Neuronal stem cell (in vitro differentiated cells): ENCODE measurements around the gene GCHFR.
A peak's percentile ranks its signal among the peaks of the same experiment; 100 is the strongest.

ENCODE experiments used
- DNase-seq: peaks from one replicate; pipeline ENCODE4 v3.0.0-alpha.2; 2013; ENCODE audit warnings: low spot score
- H2AFZ ChIP-seq: one replicate; pipeline ENCODE4 v1.6.1; 2013; ENCODE audit warnings: mild to moderate bottlenecking, low read length, inconsistent platforms
- H2AK5ac ChIP-seq: 2 replicates; pipeline ENCODE4 v1.6.1; 2013; ENCODE audit warnings: low read depth, mild to moderate bottlenecking, inconsistent platforms, low read length, moderate library complexity, mixed read lengths
- H2BK120ac ChIP-seq: 2 replicates; pipeline ENCODE4 v1.6.1; 2013; ENCODE audit warnings: low read depth, mild to moderate bottlenecking, inconsistent platforms, low read length, moderate library complexity, mixed read lengths
- H2BK12ac ChIP-seq: one replicate; pipeline ENCODE4 v1.6.1; 2013; ENCODE audit warnings: low read length, inconsistent platforms
- H2BK15ac ChIP-seq: 2 replicates; pipeline ENCODE4 v1.6.1; 2013; ENCODE audit warnings: mild to moderate bottlenecking, low read length, inconsistent platforms, mixed read lengths
- H2BK5ac ChIP-seq: one replicate; pipeline ENCODE4 v1.6.1; 2013; ENCODE audit warnings: inconsistent platforms, mild to moderate bottlenecking, low read length, moderate library complexity
- H3K14ac ChIP-seq: one replicate; pipeline ENCODE4 v1.6.1; 2013; ENCODE audit warnings: low read length, inconsistent platforms
- H3K18ac ChIP-seq: 2 replicates; pipeline ENCODE4 v1.6.1; 2013; ENCODE audit warnings: low read length, inconsistent platforms
- H3K23ac ChIP-seq: 2 replicates; pipeline ENCODE4 v1.6.1; 2013; ENCODE audit warnings: low read depth, mild to moderate bottlenecking, mixed read lengths, low read length, inconsistent platforms; ENCODE audit not compliant: poor library complexity
- H3K27ac ChIP-seq: replicated peaks from 3 replicates; pipeline ENCODE4 v1.5.1; 2013; ENCODE audit warnings: low read length, inconsistent platforms
- H3K27me3 ChIP-seq, 3 experiments: 2 replicates each; pipeline ENCODE4 v1.6.1; 2013; ENCODE audit warnings: low read length in 3 of 3, mild to moderate bottlenecking in 2 of 3, inconsistent platforms in 1 of 3, low read depth in 1 of 3, mixed read lengths in 1 of 3, moderate library complexity in 1 of 3; ENCODE audit not compliant: control insufficient read depth in 3 of 3, insufficient read depth in 3 of 3
- H3K36me3 ChIP-seq, 2 donors: replicated peaks in 1 of 2; 2 replicates each; pipeline ENCODE4 v1.6.1; 2013; ENCODE audit warnings: low read length in 2 of 2; ENCODE audit not compliant: control insufficient read depth in 2 of 2, insufficient read depth in 2 of 2
- H3K4ac ChIP-seq: 2 replicates; pipeline ENCODE4 v1.6.1; 2013; ENCODE audit warnings: inconsistent platforms, mild to moderate bottlenecking, low read length, moderate library complexity
- H3K4me1 ChIP-seq, 2 donors: 1 replicate in 1 of 2; 2 replicates in 1 of 2; pipeline ENCODE4 v1.6.1; 2013; ENCODE audit warnings: low read length in 2 of 2, low read depth in 1 of 2; ENCODE audit not compliant: control insufficient read depth in 2 of 2, insufficient read depth in 1 of 2
- H3K4me2 ChIP-seq: one replicate; pipeline ENCODE4 v1.6.1; 2013; ENCODE audit warnings: mild to moderate bottlenecking, low read length, inconsistent platforms; ENCODE audit not compliant: insufficient read depth, poor library complexity, severe bottlenecking
- H3K4me3 ChIP-seq, 2 donors: 2 replicates each; pipeline ENCODE4 v1.5.1; 2013; ENCODE audit warnings: low read length in 2 of 2, mild to moderate bottlenecking in 2 of 2, inconsistent platforms in 1 of 2, moderate library complexity in 1 of 2
- H3K79me1 ChIP-seq: one replicate; pipeline ENCODE4 v1.6.1; 2013; ENCODE audit warnings: low read depth, mild to moderate bottlenecking, inconsistent platforms, low read length, moderate library complexity
- H3K9ac ChIP-seq: one replicate; pipeline ENCODE4 v1.6.1; 2013; ENCODE audit warnings: mild to moderate bottlenecking, low read depth, low read length, inconsistent platforms; ENCODE audit not compliant: poor library complexity
- H3K9me3 ChIP-seq, 2 donors: replicated peaks in 1 of 2; 2 replicates each; pipeline versions ENCODE3 to v1.6.1; 2013; ENCODE audit warnings: low read length in 2 of 2, mild to moderate bottlenecking in 2 of 2, inconsistent platforms in 1 of 2, low read depth in 1 of 2, mixed read lengths in 1 of 2, moderate library complexity in 1 of 2; ENCODE audit not compliant: control insufficient read depth in 2 of 2, insufficient read depth in 1 of 2
- H4K8ac ChIP-seq: one replicate; pipeline ENCODE4 v1.6.1; 2013; ENCODE audit warnings: low read depth, mild to moderate bottlenecking, inconsistent platforms, low read length, moderate library complexity
- H4K91ac ChIP-seq: one replicate; pipeline ENCODE4 v1.6.1; 2013; ENCODE audit warnings: low read length, low read depth, mild to moderate bottlenecking, inconsistent platforms; ENCODE audit not compliant: poor library complexity
- WGBS, 2 donors: extraction: QIAGEN DNeasy Blood & Tissue Kit; methylation state at CpG; one replicate each; pipeline ENCODE4 v1.1.7; 2013; ENCODE audit warnings: missing lambda C conversion rate in 2 of 2, mixed read lengths in 1 of 2; ENCODE audit not compliant: insufficient read length in 2 of 2, insufficient replicate concordance in 1 of 2; ENCODE audit errors: extremely low coverage in 2 of 2; 5-methylcytosine and 5-hydroxymethylcytosine counted together

GCHFR gene

DNA sequence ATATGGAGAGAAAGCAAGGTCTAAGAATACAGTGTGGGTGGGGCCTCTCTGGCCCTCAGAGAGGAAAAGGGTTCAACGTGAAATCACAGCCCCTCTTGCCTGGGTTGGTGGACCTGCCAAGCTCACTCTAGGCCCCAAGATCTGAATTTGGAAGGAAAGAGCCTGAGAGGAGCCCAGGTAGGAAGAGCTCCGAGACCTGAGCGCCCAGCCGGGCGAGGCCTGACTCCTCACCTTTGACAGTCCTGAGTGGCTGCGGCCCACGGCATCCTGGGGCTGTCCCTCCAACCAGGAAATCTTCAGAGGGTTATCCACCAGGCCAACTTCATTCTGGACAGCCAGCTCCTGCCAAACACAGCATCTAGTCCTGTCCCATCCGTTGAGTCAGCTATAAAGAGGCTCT is 9.6 kb downstream of the GCHFR start:
- H3K23ac ChIP-seq = no peak overlapping the region
- no peak overlapping the region for H2BK12ac ChIP-seq
- H3K27me3 ChIP-seq = no peaks in the 10 kb centered on the region
- no peak overlapping the region for H4K91ac ChIP-seq
- no CpG with 5 or more reads among the region's 8 CpGs for WGBS, 2 donors
- no peak overlapping the region for H3K14ac ChIP-seq
- H3K9ac ChIP-seq = no peak overlapping the region
- H3K4me2 ChIP-seq = no peak overlapping the region
- H3K9me3 ChIP-seq = peaks cover 0 to 2% of the 10 kb centered on the region in 2 donors
- peaks cover 2% of the 10 kb centered on the region for H3K79me1 ChIP-seq
- H3K18ac ChIP-seq = no peak overlapping the region
- H2BK120ac ChIP-seq = no peak overlapping the region
- H2BK15ac ChIP-seq = no peak overlapping the region
- no peak overlapping the region for H2AK5ac ChIP-seq
- H2AFZ ChIP-seq = no peak overlapping the region
- peaks cover 25 to 60% of the 10 kb centered on the region in 2 donors for H3K36me3 ChIP-seq
- H3K4ac ChIP-seq = no peak overlapping the region
- no peak overlapping the region for H2BK5ac ChIP-seq
- no peaks in the 10 kb centered on the region for H3K4me1 ChIP-seq
- DNase-seq = no peak
- no peak overlapping the region for H3K4me3 ChIP-seq
- no peak overlapping the region for H3K27ac ChIP-seq
- H4K8ac ChIP-seq = no peak overlapping the region

DNA sequence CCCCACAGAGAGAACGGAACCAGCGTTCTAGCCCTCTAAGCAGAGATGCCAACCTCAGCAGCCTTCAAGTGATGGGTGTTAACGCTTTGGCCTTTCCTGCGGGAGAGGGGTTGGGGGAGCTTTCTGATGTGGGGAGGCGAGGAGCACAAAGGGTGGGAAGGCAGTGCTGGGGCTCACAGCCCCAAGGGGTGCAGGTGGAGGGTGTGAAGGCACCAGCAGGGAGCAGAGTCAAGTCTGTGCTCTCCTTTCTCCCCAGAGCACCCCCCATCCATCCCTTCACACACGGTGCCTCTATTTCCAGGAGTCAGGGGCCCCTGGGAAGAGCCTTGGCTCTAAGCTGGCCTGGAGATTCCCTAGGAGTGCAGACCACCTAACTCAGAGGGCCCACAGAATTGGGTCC is 10.0 kb downstream of the GCHFR start:
- Histone ChIP-seq H2BK12ac (no peak overlapping the region), H3K23ac (no peak overlapping the region), H2BK15ac (no peak overlapping the region), H4K8ac (no peak overlapping the region), H3K4me2 (no peak overlapping the region), H3K9ac (no peak overlapping the region), H3K27me3 (no peaks in the 10 kb centered on the region), H3K14ac (no peak overlapping the region), H3K79me1 (peaks cover 2% of the 10 kb centered on the region), H2AFZ (no peak overlapping the region), H2BK120ac (no peak overlapping the region), H3K4me3 (no peak overlapping the region), H3K4me1 (no peaks in the 10 kb centered on the region), H3K27ac (no peak overlapping the region), H3K18ac (no peak overlapping the region), H3K4ac (no peak overlapping the region), H3K36me3 (peaks cover 25 to 64% of the 10 kb centered on the region in 2 donors), H2BK5ac (peak overlapping the region; percentile 53), H4K91ac (no peak overlapping the region), H3K9me3 (peaks cover 0 to 2% of the 10 kb centered on the region in 2 donors), H2AK5ac (no peak overlapping the region)
- no CpG with 5 or more reads among the region's 6 CpGs for WGBS, 2 donors
- DNase-seq = no peak

DNA sequence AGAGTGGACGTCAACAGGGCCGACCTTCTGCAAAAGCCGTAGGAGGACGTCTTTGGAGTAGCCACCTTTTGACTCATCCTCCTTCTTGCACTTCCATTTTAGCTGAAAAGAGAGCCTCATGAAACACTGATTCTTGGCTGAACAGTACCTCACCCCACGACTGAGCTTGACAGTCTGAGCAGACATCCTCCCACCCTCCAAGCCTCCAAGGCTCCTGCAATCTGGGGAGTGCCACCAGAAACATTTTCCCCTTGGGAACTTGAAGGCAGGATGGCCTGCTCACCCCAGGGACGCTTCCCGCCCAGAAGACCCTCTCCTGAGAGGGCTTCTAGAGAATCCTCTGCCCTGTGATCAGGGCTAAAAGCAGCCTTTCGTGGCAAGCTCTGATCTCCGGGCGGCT is 11.1 kb downstream of the GCHFR start:
- no peak overlapping the region for H3K4me2 ChIP-seq
- no peak overlapping the region for H2BK5ac ChIP-seq
- no peak overlapping the region for H4K8ac ChIP-seq
- no peak overlapping the region for H3K14ac ChIP-seq
- H3K9ac ChIP-seq = peak overlapping the region; percentile 21
- no CpG with 5 or more reads among the region's 10 CpGs for WGBS, 2 donors
- no peak overlapping the region for H2BK12ac ChIP-seq
- H3K4me3 ChIP-seq = no peak overlapping the region
- H2AFZ ChIP-seq = no peak overlapping the region
- H3K27ac ChIP-seq = no peak overlapping the region
- H2BK120ac ChIP-seq = peak overlapping the region; percentile 5
- no peak overlapping the region for H4K91ac ChIP-seq
- H3K9me3 ChIP-seq = peaks cover 0 to 2% of the 10 kb centered on the region in 2 donors
- H3K23ac ChIP-seq = no peak overlapping the region
- no peak overlapping the region for H3K4ac ChIP-seq
- peaks cover 2% of the 10 kb centered on the region for H3K79me1 ChIP-seq
- H3K36me3 ChIP-seq = peaks cover 30 to 74% of the 10 kb centered on the region in 2 donors
- H2AK5ac ChIP-seq = no peak overlapping the region
- no peaks in the 10 kb centered on the region for H3K4me1 ChIP-seq
- H3K18ac ChIP-seq = no peak overlapping the region
- H2BK15ac ChIP-seq = no peak overlapping the region
- no peaks in the 10 kb centered on the region for H3K27me3 ChIP-seq
- no peak for DNase-seq

DNA sequence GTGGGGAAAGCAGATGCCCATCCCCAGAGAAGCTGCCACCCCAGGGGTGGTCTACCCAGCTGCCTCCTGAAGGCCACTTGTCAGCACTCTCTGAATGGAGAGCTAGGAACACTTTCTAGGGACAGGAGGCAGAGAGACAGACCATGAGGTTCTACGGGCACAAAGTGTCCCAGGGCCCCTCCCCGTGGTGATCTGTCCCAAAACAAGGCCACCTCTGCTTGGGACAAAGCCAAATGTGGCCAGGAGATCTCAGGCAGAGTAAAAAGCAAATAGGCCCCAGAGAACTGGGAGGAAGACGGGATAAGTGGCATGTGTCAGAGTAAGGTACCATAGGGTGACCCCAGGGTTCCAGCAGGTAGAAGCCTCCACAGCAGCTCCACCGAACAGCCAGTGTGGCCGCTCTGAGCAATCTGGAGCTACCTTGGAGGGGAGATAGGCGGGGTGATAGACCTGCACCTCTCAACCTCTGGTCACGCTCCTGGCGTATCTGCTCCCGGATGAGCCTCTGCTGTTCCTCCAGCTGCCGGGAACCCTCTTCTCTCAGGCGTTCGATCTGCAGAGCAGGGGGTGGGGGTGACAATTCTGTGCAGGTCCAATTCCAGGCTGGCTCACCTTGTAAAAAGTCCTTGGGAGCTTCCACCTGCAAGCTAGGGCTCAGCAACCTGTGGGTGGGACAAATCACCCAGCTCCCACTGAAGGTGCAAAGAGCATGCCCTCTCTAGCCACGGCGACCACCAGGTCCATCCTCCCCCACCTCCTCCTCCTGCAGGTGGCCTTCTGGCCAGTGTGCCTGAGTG is 12.1 kb downstream of the GCHFR start:
- Histone ChIP-seq H3K36me3 (peaks cover 30 to 77% of the 10 kb centered on the region in 2 donors), H3K9me3 (peaks cover 0 to 2% of the 10 kb centered on the region in 2 donors), H3K27me3 (no peaks in the 10 kb centered on the region), H3K14ac (no peak overlapping the region), H3K18ac (no peak overlapping the region), H4K91ac (no peak overlapping the region), H2AFZ (no peak overlapping the region), H3K4me3 (no peak overlapping the region), H3K9ac (no peak overlapping the region), H4K8ac (no peak overlapping the region), H2BK120ac (no peak overlapping the region), H3K4me2 (no peak overlapping the region), H2BK5ac (no peak overlapping the region), H3K27ac (no peak overlapping the region), H3K79me1 (peaks cover 2% of the 10 kb centered on the region), H2BK15ac (no peak overlapping the region), H3K23ac (no peak overlapping the region), H3K4ac (no peak overlapping the region), H2BK12ac (no peak overlapping the region), H2AK5ac (no peak overlapping the region), H3K4me1 (no peaks in the 10 kb centered on the region)
- no peak for DNase-seq
- WGBS, 2 donors = no CpG with 5 or more reads among the region's 14 CpGs
